ENCODE results near the gene TACC2.

GRCh38 chr10:122181041-122181732 lies 192.2 kb downstream of the TACC2 start:
- TF ChIP-seq POLR2A (IDR thresholded peaks at IDR 0.05; ENCODE audit: low read length) (no peak), GATA1 (IDR thresholded peaks at IDR 0.05; ENCODE audit: low read depth, low read length) (no peak)
